K562 (cell line): ENCODE measurements around the gene WDR93.

Source experiments
- CREB1 ChIP-seq, 2 experiments: sonication (generic) in 1 of 2; formaldehyde crosslinking in 1 of 2; IDR thresholded peaks; 2 replicates each; pipeline versions ENCODE4 v1.6.1 to v1.8.0; 2012 to 2022; ENCODE audit warnings: inconsistent platforms in 1 of 2, mild to moderate bottlenecking in 1 of 2, missing genetic modification reagents in 1 of 2, moderate library complexity in 1 of 2
- FOXK2 ChIP-seq, 2 experiments: fragments of 450-650 bp; IDR thresholded peaks in 1 of 2; conservative IDR thresholded peaks in 1 of 2; 2 replicates each; pipeline ENCODE4 v1.6.1; 2016; ENCODE audit warnings: low read depth in 2 of 2, mild to moderate bottlenecking in 1 of 2
- MEIS2 ChIP-seq: fragments of 450-650 bp; IDR thresholded peaks from 2 replicates; pipeline ENCODE4 v1.6.1; 2014; ENCODE audit warnings: mild to moderate bottlenecking; ENCODE audit not compliant: partially characterized antibody
- TCF3 ChIP-seq: sonication (generic); formaldehyde crosslinking; IDR thresholded peaks from 2 replicates; pipeline ENCODE4 v1.4.0; 2020; ENCODE audit warnings: mild to moderate bottlenecking, missing genetic modification reagents
- YBX1 ChIP-seq: fragments of 450-650 bp; IDR thresholded peaks from 2 replicates; pipeline ENCODE4 v1.7.1; 2016; ENCODE audit warnings: mild to moderate bottlenecking
- TF ChIP-seq, protein P1 (sequence below): fragments of 450-650 bp; formaldehyde crosslinking; IDR thresholded peaks from 2 replicates; pipeline ENCODE4 v1.4.0; 2022; ENCODE audit warnings: mild to moderate bottlenecking, moderate library complexity

DNA sequence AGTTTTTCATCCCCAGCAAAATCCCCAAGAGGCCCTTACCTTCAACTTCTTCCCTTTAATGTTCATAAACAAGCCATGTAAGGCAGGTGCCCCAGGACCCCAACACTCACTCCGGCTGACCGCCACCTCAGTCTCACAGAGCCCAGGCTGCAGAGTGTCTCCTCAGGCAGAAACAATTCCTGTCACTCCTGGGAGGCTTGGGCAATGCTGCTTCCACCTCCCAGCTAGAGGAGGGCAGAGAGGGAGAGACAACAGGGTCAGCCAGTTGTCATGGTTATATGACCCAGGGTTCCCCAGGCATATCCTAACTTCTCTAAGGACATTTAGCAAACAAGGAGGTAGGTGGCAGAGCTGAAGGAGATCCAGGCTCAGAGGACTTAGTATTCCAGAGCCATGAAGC lies 11.4 kb upstream of the WDR93 start, which contains the start of gene PLIN1:
- TF ChIP-seq MEIS2 (no peak), TCF3 (no peak), CREB1 (IDR thresholded peaks at IDR 0.05) (no peak), CREB1 (CRISPR knock-in tag; IDR thresholded peaks at IDR 0.05) (no peak), FOXK2 (conservative IDR thresholded peaks at IDR 0.05 in 1 of 2, IDR thresholded peaks at IDR 0.05 in 1 of 2; ENCODE audit: low read depth in 2 of 2) (no peak), YBX1 (no peak)
- TF ChIP-seq, protein P1, sequence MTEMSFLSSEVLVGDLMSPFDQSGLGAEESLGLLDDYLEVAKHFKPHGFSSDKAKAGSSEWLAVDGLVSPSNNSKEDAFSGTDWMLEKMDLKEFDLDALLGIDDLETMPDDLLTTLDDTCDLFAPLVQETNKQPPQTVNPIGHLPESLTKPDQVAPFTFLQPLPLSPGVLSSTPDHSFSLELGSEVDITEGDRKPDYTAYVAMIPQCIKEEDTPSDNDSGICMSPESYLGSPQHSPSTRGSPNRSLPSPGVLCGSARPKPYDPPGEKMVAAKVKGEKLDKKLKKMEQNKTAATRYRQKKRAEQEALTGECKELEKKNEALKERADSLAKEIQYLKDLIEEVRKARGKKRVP (CRISPR knock-in tag) = no peak
